ENCODE data around the gene IL10. TPM values are rescaled to one million over a fixed set of nuclear protein-coding genes. Genes with fewer than 3 reads are reported as not detected.

The IL10 gene
- total RNA-seq, 1 experiment from 2014 or later, result not detected

DNA sequence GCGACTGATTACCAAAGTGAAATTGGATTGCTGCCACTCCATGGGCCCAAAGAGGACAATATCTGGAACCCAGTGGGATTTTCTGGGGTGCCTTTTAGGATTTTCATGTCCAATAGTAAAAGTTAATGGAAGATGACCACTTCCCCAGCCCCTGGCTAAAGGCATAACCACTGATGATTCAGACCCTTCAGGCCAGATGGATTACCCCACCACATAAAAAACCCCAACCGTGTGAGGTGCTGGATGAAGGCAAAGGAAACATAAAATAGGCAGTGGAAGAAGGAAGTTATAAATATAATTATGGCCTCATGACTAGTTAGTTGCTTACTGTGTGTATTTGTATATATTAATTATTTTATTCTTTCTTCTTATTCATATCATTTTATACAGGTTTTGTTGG is 40.2 kb upstream of the IL10 start:
- intact Hi-C loops (cut with micrococcal nuclease; ENCODE audit: unreplicated experiment), result no loop called here
- no TSS peak for BruUV-seq (replicated peaks)
- TF ChIP-seq, protein P1, sequence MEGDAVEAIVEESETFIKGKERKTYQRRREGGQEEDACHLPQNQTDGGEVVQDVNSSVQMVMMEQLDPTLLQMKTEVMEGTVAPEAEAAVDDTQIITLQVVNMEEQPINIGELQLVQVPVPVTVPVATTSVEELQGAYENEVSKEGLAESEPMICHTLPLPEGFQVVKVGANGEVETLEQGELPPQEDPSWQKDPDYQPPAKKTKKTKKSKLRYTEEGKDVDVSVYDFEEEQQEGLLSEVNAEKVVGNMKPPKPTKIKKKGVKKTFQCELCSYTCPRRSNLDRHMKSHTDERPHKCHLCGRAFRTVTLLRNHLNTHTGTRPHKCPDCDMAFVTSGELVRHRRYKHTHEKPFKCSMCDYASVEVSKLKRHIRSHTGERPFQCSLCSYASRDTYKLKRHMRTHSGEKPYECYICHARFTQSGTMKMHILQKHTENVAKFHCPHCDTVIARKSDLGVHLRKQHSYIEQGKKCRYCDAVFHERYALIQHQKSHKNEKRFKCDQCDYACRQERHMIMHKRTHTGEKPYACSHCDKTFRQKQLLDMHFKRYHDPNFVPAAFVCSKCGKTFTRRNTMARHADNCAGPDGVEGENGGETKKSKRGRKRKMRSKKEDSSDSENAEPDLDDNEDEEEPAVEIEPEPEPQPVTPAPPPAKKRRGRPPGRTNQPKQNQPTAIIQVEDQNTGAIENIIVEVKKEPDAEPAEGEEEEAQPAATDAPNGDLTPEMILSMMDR (IDR thresholded peaks at IDR 0.05; ENCODE audit: unreplicated experiment), result no peak
- Mint-ChIP-seq H3K4me3 (ENCODE audit: low read depth, unreplicated experiment) (no peak overlapping the region), H3K9me3 (ENCODE audit: low read depth, unreplicated experiment) (peaks cover 5% of the 10 kb centered on the region), H3K4me1 (ENCODE audit: low read depth, unreplicated experiment) (no peaks in the 10 kb centered on the region), H3K27me3 (ENCODE audit: unreplicated experiment) (peaks cover 87% of the 10 kb centered on the region), H3K27ac (ENCODE audit: unreplicated experiment) (no peak overlapping the region), H3K36me3 (ENCODE audit: insufficient read depth, unreplicated experiment) (no peaks in the 10 kb centered on the region)
- DNase-seq, result no peak
- CTCF ChIA-PET, result no interaction called here

DNA sequence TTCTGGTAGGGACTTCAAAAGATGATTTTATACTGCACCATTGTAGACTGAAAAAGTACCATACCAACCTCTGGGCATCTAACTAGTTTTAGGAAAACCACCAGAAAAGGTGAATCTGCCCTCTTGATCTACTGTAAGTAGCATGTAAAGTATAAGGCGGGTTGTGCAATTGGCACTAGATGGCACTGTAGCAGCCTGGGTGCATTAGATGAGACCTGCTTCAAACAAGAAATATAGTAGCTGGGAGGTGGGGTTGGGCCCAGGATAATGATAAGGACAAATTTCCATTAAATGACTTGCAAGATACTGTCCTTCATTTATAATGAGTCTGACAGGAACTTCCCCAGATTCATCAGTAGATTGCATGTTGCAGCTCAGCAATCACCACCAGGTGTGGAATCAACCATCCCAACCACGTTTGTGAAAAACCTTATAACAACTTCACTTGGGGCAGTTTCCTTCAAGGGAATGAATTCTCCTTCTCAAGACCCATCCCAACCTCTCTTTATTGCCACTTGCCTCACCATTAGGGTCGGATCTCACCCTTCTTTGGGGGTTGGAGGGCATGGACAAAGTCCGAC is 37.3 kb upstream of the IL10 start:
- TF ChIP-seq, protein P1 (IDR thresholded peaks at IDR 0.05; ENCODE audit: unreplicated experiment), result no peak
- peak; percentile 24 for DNase-seq

DNA sequence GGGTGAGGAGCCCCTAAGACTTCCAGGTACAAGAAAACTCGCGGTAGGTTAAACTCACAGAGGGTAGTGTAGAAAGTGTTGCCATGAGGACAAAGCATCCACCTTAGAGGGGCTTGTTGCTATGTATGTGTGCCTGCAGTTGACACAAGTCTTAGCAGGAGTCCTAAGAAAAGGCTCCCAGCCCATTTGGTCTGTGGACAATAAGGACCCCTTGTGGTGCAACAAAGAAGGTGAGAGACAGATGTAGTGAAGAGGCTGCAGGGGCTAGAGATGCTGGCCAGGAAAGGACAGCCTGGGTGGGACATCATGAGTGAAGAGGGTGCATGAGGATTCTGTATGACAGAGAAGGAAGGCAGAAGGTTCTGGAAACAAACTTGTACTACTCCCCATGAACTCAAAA is 36.3 kb upstream of the IL10 start:
- Mint-ChIP-seq H3K4me1 (ENCODE audit: low read depth, unreplicated experiment) (no peaks in the 10 kb centered on the region), H3K9me3 (ENCODE audit: low read depth, unreplicated experiment) (peaks cover 5% of the 10 kb centered on the region), H3K27ac (ENCODE audit: unreplicated experiment) (no peak overlapping the region), H3K4me3 (ENCODE audit: low read depth, unreplicated experiment) (no peak overlapping the region), H3K36me3 (ENCODE audit: insufficient read depth, unreplicated experiment) (no peaks in the 10 kb centered on the region), H3K27me3 (ENCODE audit: unreplicated experiment) (peaks cover 97% of the 10 kb centered on the region)
- CTCF ChIA-PET, result interaction anchor here (1.1 to 2.6 kb wide), 8 partner anchors 27 to 173 kb away, joined by 3 to 43 read pairs (median 4); no protein-coding TSS in a partner anchor
- DNase-seq, result peak; percentile 21
- no TSS peak for BruUV-seq (replicated peaks)
- intact Hi-C loops (cut with micrococcal nuclease; ENCODE audit: unreplicated experiment), result loop anchor here (1.0 to 10.0 kb wide), 6 partner anchors 71 to 690 kb away; no protein-coding TSS in a partner anchor
- TF ChIP-seq, protein P1 (IDR thresholded peaks at IDR 0.05; ENCODE audit: unreplicated experiment), result no peak

More for the DNA sequence above, 37.3 kb upstream of the IL10 start:
- H3K4me3 Mint-ChIP-seq (ENCODE audit: low read depth, unreplicated experiment), result no peak overlapping the region
- H3K36me3 Mint-ChIP-seq (ENCODE audit: insufficient read depth, unreplicated experiment), result no peaks in the 10 kb centered on the region
- H3K4me1 Mint-ChIP-seq (ENCODE audit: low read depth, unreplicated experiment), result no peaks in the 10 kb centered on the region
- CTCF ChIA-PET, result interaction anchor here (0.6 to 2.6 kb wide), 15 partner anchors 26 to 690 kb away, joined by 3 to 43 read pairs (median 4); partner anchors contain the start of gene DYRK3
- no TSS peak for BruUV-seq (replicated peaks)
- H3K27me3 Mint-ChIP-seq (ENCODE audit: unreplicated experiment), result peaks cover 97% of the 10 kb centered on the region
- intact Hi-C loops (cut with micrococcal nuclease; ENCODE audit: unreplicated experiment), result loop anchor here (1.0 to 10.0 kb wide), 6 partner anchors 72 to 689 kb away; no protein-coding TSS in a partner anchor
- H3K27ac Mint-ChIP-seq (ENCODE audit: unreplicated experiment), result no peak overlapping the region
- peaks cover 5% of the 10 kb centered on the region for H3K9me3 Mint-ChIP-seq (ENCODE audit: low read depth, unreplicated experiment)

DNA sequence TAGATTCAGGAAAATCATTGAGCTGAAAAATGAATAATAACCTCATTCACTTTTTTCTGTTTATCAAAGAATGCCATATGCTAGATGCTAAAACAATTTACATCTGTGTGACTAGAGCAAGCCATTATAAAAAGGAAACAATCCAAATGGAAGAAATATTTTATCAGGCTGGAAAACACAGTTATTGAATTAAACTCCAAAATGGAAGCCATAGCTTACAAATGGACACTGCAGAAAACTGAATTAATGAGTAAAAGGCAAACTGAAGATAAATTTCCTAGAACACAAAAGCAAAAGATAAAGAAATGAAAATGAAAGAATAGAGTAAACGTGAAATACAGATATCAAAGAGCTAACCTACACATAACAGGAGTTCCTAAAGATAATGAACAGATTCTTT is 33.1 kb upstream of the IL10 start:
- intact Hi-C loops (cut with micrococcal nuclease; ENCODE audit: unreplicated experiment), result loop anchor here (5.0 to 10.0 kb wide), 2 partner anchors 68 to 269 kb away; no protein-coding TSS in a partner anchor
- no peak overlapping the region for H3K4me3 Mint-ChIP-seq (ENCODE audit: low read depth, unreplicated experiment)
- TF ChIP-seq, protein P1 (IDR thresholded peaks at IDR 0.05; ENCODE audit: unreplicated experiment), result no peak
- BruUV-seq (replicated peaks), result no TSS peak
- H3K9me3 Mint-ChIP-seq (ENCODE audit: low read depth, unreplicated experiment), result no peaks in the 10 kb centered on the region
- H3K27me3 Mint-ChIP-seq (ENCODE audit: unreplicated experiment), result peaks cover 100% of the 10 kb centered on the region
- DNase-seq, result no peak
- H3K4me1 Mint-ChIP-seq (ENCODE audit: low read depth, unreplicated experiment), result no peaks in the 10 kb centered on the region
- H3K27ac Mint-ChIP-seq (ENCODE audit: unreplicated experiment), result no peak overlapping the region
- H3K36me3 Mint-ChIP-seq (ENCODE audit: insufficient read depth, unreplicated experiment), result no peaks in the 10 kb centered on the region
- CTCF ChIA-PET, result no interaction called here
